Measurements from ENCODE around the gene CCDC3. TPM values are rescaled to one million over a fixed set of nuclear protein-coding genes. Genes with fewer than 3 reads are reported as not detected.
"Not testable (repeated sequence)": the region's sequence is repeated elsewhere in the genome, so short reads cannot be mapped to it uniquely, and the experiment has no call there.

Gene CCDC3
- total RNA-seq, 1 experiment from 2014 or later, result not detected

DNA sequence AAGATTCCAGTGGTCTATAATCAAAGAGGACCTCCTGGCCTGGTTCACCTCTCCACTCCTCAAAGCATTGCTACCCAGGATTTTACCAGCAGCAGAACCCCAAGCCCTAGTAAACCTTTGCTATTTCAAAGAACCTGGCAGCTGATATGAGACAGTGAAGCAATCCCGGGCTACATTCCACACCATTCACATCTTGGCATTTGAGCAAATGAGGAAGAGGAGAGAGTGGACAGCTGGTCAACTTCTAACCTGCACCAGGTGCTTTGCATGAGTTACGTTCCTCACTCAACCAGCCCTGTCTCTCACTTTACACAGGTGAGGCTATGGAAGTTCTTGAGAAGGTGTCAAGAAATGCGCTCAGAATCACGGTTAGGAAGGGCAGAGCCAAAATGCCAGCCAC lies 1.1 kb downstream of the CCDC3 start:
- no peak for DNase-seq (ENCODE audit: low spot score)

- DNase-seq (ENCODE audit: low spot score), result no peak
Measured at GRCh38 chr10:12999849-13000248, 1.7 kb downstream of the CCDC3 start.

GRCh38 chr10:12995425-12995861 lies 6.1 kb downstream of the CCDC3 start:
- no peak for DNase-seq (ENCODE audit: low spot score)

DNA sequence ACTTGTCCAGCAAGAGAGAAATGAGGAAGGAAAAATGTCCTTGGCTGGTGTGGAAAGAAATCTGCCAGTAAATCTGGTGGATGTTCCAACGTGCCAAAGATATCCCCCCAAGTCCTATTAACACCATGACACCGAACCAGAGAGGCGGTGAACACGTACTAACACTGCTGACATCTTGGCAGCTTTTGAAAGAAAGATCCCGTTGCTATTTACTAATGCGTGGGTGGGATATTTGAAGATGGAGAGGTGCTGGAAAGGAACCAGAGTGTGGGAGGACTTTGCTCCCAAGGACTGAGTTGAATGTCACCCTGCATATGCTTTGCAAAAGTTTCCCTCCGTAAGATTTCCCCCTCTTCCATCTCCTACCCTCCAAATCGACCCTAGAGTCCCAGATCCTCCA lies 7.9 kb downstream of the CCDC3 start:
- DNase-seq (ENCODE audit: low spot score), result no peak

DNA sequence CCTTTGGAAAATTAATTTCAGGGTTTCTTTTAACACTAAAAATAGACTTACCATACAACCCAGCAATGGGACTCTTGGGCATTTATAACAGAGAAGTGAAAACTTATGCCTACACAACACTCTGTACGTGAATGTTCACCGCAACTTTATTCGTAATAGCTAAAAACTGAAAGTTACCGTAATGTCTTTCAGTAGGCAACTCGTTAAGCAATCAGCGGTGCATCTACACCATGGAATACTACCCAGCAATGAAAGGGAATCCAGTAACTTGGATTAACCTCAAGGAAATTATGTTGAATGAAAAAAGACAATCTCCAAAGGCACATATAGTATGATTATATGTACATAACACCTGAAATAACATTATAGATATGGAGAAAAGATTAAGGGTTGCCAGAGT lies 16.2 kb downstream of the CCDC3 start:
- DNase-seq (ENCODE audit: low spot score), result no peak

DNA sequence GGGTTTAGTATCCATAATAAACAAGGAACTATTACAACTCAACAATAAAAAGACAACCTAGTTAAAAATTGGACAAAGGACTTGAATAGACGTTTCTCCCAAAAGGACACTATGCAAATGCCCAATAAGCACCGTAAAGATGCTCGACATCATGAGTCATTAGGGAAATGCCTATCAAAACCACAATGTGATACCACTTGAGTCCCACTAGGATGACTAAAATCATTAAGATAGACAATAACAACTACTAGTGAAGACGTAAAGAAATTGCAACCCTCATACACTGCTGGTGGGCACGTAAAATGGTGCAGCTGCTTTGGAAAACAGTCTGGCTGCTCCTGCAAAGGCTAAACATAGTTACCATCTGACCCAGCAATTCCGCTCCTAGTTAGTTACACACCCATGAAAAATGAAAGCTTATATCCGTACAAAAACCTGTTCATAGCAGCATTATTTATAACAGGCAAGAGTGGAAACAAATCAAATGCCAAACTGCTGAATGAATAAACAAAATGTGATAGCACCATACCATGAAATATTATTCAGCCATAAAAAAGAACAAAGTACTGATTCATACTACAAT lies 17.3 kb downstream of the CCDC3 start:
- DNase-seq (ENCODE audit: low spot score), result no peak

GRCh38 chr10:12983568-12983967 lies 17.9 kb downstream of the CCDC3 start:
- DNase-seq (ENCODE audit: low spot score), result not testable (repeated sequence)

DNA sequence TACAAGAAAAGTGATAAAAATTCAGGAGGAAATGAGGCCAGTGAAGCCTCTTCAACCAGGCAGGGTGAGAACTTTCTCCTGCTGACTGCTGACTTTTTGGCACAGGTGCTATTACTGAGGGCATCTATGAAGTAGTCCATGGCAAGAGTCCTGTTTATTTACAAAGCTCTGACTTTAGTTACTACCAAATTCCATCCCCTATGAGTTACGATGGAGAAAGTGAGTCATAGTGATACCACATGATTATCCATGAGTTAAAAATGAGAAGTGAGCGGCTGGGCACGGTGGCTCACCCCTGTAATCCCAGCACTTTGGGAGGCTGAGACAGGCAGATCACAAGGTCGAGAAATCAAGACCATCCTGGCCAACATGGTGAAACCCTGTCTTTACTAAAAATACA lies 19.9 kb downstream of the CCDC3 start:
- no peak for DNase-seq (ENCODE audit: low spot score)

GRCh38 chr10:12980713-12981306 lies 20.7 kb downstream of the CCDC3 start:
- DNase-seq (ENCODE audit: low spot score), result no peak

GRCh38 chr10:12980102-12980661 lies 21.3 kb downstream of the CCDC3 start:
- no peak for DNase-seq (ENCODE audit: low spot score)

- DNase-seq (ENCODE audit: low spot score), result no peak
Measured at GRCh38 chr10:12978891-12979290, 22.6 kb downstream of the CCDC3 start.

GRCh38 chr10:12975906-12976305 lies 25.6 kb downstream of the CCDC3 start:
- no peak for DNase-seq (ENCODE audit: low spot score)

DNA sequence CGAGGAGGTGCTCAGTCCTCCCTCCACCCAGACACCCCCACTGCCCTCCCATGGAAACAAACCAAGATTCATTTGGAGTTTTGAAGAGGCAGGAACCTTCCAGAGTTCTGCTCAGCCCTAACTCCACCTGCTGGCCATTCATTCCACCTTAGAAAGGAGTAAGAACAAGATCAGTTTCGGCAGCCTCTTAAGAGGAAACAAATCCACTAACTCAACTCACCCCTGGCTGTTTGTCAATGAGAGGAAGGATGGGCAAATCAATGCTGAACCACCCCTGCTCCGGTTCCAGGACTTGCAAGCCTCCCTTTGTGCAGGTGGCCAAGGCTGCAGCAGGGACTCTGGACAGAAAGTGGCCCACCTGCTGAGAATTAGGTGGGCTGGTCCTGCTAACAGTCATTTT lies 26.2 kb downstream of the CCDC3 start:
- DNase-seq (ENCODE audit: low spot score), result peak; percentile 26

DNA sequence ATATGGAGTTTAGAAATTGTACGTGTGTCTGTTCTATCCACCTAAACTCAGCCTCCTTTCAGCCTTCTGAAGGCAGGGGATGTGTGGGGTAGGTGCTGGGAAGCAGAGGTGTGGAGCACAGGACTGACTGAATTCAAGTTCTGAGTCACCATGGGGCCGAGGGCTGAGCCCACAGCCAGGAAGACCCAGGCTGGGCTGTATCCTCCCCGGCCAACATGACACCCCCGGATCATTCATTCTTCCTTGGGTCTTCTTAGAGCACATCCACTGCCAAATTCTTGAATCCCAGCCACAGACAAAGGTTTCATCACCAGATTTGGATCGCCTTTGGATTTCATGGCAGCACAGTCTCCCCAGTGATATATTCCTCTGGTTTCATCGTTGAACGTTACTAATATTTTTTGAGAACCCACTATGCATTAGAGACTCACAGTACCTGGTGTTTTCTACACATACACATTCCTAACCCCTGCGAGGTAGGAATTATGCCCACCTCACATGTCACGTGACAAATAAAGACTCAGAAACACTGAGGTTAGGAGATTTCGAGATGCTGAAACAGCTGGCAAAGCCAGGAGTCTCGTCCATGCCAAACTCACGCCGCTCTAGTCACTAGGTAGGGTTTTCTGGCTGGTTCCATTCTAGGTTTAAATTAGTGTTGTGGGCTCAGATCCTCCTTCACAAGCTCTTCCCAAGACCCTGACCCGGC lies 26.9 kb downstream of the CCDC3 start:
- DNase-seq (ENCODE audit: low spot score), result no peak

GRCh38 chr10:12974078-12974477 lies 27.4 kb downstream of the CCDC3 start:
- DNase-seq (ENCODE audit: low spot score), result no peak

- no peak for DNase-seq (ENCODE audit: low spot score)
Measured at GRCh38 chr10:12973149-12973718, 28.3 kb downstream of the CCDC3 start.

DNA sequence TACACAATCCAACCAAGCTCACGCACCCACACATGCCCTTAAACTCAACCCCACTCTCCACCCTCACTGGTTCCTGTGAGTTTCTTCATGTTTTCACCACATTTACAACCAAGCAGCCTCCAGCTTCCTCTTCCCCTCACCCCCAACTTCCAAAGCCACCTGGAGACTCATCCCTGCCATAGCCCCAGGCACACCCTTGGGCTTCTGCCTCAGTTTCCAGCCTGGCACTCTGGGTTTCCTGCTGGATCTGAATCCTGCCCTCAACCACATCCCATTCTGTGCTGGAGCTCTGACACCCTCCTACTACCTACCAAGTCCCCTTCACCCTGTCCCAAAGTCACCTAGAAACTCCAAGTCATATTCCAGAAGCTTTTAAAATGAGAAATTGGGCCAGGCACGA lies 29.4 kb downstream of the CCDC3 start:
- DNase-seq (ENCODE audit: low spot score), result no peak

DNA sequence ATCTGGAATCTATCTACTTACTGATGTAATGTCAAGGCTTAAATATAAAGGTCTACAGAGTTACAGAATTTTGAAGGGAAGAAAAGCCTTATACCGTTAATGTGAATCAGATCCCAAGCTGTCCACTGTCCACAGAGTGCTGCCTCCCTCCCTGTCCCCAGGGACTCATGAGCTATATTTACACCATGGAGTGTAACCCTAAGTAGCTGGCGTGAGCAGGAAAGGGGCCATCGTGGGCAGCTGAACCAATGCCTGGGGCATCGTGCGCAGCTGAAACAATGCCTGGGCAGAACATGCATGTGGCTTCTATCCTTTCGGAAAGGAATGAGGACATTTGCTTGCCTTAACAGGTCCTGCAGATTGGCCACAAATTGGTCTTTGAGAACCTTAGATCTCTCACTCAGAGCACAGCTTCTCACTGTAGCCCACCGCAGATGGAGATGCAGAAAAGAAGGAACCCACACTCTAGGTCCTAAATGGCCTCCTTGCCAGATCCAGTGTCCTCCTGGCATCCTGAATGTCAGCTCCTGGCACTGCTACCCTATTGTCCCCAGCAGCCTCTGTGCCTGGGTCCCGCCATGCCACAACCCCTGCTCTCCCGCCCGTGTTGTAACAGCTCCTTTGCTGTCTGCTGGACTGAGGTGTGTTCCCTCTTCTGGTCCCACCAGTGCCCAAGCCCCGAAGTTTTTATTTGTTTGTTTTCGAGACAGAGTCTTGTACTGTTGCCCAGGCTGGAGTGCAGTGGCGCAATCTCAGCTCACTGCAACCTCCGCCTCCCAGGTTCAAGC lies 30.3 kb downstream of the CCDC3 start:
- no peak for DNase-seq (ENCODE audit: low spot score)

GRCh38 chr10:12969951-12970350 lies 31.6 kb downstream of the CCDC3 start:
- no peak for DNase-seq (ENCODE audit: low spot score)

GRCh38 chr10:12966067-12966466 lies 35.4 kb downstream of the CCDC3 start:
- no peak for DNase-seq (ENCODE audit: low spot score)

DNA sequence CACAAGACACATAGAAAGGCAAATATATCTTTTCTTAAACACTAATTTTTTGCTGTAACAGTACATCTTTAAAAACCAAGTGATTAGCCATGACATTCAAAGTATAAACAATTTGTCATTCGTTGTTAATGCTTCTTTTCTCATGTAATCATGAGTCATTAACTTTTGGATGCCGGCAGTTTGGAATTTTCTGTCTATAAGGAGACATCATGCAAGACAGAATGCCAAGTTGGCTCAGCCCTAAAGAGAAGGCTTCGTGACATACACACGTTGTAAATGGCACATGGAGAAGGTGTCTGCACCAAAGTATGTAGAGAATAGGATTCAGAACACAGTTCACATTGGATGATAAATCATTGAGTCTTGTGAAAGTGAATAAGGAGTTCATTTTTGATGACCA lies 35.9 kb downstream of the CCDC3 start:
- DNase-seq (ENCODE audit: low spot score), result no peak

- no peak for DNase-seq (ENCODE audit: low spot score)
Measured at GRCh38 chr10:12962556-12962955, 39.0 kb downstream of the CCDC3 start.

All from HT-29 (cell line).